NCI-H1105 (cell line): ENCODE data around the gene STOML2.

Source experiments
- DNase-seq: peaks from one replicate; lab custom pipeline; 2025; lab: John Stamatoyannopoulos, UW

The STOML2 gene

DNA sequence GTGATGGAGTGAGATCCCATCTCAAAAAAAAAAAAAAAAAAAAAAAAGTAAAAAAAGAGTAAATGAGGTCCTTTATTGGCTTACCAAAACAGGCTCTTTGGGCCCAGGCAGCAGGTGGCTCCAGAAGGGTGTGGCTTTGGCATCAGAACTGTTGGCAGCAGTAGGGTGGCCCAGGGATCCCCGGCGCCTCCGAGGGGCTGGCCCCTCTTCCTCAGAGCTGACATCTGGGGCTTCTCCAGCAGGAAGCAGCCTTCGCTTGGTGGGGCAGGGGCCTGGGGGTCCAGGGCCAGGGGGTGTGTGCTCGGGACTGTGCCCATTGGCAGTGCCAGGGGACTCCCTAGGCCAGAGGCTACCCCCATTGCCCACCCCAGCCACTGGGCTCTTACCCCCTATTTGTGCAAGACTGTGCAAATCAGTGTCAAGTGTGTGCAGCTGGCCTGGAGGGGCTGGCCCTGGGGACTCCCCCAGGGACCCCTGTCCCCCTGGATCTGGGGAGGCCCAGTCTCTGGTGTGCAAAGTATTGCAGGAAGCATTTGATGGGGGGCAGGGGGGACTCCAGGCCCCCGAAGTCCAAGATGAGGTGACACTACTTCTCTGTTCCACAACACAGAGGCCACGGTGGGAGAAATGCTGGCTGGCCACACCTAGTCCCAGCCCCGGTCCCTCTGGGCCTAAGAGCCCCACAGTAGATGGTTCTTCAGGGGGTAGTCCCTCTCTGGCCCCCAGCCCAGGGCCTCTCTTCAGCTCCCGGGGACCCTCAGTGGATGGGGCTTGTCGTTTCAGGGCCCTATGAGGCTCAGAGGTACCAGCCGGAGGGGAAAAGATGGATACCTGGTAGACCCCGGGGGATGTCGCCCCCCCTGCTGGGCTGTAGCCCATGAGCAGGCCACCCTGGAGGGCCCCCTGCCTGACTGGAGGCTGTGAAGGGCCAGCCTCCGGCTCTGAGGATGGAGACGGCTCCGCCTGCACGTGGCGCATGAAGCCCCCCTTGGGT lies 4.7 kb upstream of the STOML2 start:
- no peak for DNase-seq

DNA sequence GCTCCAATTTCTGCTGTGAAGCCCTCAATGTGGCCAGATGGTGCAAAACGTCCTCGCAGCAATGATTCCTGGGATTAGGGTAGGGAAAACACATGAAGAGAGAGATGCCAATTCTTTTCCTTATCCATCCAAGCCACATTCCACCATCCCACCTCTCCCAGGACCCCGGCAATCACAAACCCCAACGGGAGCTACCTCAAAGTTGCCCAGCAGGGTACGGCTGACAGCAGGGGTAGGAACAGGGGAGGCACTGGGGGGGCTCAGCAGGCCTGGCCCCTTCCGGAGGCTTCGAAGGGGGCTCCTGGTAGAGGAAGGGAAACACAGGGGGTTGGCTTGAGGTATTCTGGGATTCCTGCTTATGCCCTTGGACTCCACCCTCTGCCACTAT lies 3.4 kb upstream of the STOML2 start:
- DNase-seq = no peak

GRCh38 chr9:35105571-35106342 lies 2.8 kb upstream of the STOML2 start:
- DNase-seq = no peak

DNA sequence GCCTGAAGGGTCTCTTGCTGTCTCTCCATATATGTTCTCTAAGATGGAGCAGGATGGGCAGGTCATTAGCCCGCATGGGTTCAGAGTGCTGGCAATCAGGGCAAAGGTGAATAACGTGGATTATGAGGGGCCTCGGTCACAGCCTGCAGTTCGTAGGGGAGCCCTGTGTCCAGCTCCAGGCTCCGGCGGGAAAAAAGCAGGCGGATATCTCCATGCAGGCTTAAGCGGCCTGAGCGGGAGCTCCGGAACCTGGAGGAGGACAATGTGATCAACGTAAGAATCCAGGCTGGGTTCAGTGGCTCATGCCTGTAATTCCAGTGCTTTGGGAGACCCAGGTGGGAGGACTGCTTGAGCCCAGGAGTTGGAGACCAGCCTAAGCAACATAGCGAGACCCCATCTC lies 2.2 kb upstream of the STOML2 start:
- DNase-seq = no peak

DNA sequence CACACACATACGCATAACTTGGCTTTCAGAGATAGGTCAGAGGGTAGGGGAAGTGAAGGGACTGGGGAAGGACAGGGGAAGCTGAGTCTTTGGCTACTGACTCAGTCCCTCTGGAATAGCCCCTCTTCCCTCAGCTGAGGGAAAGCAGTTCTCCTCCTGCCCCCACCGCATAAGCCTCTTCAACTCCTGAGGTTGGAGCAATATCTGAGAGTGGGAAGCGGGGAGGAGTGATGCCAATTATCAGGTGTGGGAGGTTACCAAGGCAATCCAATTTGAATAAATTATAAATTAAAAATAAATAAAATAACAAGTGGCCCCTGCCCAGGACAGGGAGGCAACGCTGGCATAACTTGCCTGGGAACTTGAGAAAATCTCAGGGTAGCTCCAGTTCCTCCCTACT lies 1.7 kb upstream of the STOML2 start:
- DNase-seq = no peak

DNA sequence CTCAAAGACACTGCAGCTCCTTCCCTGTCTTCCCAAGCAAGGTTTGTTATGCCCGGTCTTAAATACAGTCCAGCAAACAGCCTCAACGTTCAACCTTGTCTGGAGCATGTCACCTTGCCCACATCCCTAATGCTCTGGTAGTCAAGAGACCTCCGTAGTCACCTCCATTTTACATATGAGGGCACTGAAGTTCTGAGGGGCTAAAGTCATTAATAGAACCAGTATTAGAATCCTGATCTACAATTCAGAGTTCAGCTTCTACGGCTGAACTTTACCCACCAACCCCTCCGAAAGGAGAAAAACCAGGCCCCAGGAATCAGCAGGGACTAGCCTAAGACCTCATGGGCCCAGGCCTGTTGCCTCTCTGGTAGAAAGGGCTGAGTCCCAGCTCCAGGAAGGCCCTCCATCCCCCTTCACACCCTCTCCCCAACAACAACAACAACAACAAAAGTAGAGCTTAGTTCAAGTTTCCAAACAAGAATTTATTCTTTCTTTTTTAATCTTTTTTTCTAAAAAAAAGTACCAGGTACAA lies 795 bp upstream of the STOML2 start:
- DNase-seq = no peak

- DNase-seq = no peak
Measured at GRCh38 chr9:35102465-35102768, 514 bp downstream of the STOML2 start.

DNA sequence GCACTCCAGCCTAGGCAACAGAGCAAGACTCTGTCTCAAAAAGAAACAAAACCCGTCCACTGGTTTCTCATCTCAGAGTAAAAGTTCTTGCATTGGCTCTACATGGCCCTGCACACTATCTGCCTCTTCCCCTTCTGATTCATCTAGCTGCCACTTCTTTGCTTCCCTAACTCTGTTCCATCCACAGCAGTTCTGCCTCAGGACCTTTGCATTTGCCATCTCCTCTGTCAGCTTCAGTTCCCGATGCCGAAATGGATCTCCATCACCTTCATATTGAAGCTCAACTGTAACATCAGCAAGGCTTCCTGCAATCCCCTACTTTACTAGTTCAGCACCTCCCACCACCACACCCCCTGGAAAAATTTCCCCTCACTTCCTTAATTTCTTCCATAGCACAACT lies 5.4 kb downstream of the STOML2 start:
- no peak for DNase-seq

GRCh38 chr9:35096035-35096849 lies 6.7 kb downstream of the STOML2 start, which contains the start of gene PIGO:
TSS of gene PIGO (minus strand) at chr9:35096591. CDS start at chr9:35095565, 1,026 bp downstream.
- DNase-seq = peak; percentile 85

DNA sequence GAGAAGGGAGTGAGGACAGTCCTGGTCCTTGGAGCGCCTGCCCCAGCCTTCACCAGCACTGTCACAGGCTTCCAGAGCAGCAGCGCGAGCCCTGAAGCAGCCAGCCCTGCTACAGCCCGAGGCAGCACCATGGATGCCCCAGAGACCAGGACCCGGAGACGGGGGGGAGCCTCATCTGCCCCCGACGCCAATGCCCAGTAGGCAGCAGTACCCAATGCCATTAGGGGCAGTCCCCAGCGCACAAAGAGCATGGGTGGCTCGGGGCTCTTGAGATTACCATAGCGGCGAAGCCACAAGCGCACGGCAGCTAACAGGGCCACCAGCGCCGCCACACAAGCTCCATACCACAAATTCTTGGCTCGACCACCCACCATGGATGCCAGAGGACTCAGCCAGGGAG lies 11.4 kb downstream of the STOML2 start:
- no peak for DNase-seq

DNA sequence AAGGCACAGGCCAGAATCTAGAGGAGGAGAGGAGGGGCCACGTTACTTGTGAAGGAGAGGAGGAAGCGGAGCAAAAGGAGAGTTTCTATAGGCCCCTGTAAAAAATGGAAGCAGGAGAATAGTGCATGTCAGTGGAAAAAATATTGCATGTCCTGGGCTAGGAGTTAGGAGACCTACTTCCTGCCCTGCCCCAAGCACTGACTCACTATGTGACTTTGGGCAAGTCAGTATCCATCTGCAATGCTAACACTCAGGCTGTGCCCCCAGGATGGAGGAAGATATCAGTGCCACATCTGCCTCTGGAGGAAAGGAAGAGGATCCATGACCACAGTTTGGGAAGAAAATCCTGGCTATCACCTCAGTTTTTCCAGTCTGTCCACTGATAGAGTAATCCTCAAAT lies 13.5 kb downstream of the STOML2 start:
- DNase-seq = no peak

DNA sequence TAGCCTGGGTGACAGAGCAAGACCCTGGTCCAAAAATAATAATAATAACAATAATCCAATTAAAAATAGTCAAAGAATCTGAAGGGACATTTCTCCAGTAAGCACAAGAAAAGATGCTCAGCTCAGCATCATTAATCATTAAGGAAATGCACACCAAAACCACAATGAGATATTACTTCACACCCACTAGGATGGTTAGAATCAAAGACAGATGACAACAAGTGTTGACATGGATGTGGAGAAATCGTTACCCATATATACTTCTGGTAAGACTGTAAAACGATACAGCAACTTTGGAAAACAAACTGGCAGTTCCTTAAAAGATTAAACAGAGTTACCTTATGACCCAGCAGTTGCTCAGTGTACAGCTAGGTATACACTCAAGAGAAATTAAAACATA lies 17.9 kb downstream of the STOML2 start:
- DNase-seq = no peak

GRCh38 chr9:35079426-35080341 lies 23.2 kb downstream of the STOML2 start, which contains the start of gene FANCG:
TSS of gene FANCG (minus strand) at chr9:35079942. CDS start at chr9:35079524, 418 bp downstream.
- peak; percentile 88 for DNase-seq

- DNase-seq = peak; percentile 10
Measured at GRCh38 chr9:35079041-35079425, 23.9 kb downstream of the STOML2 start.

DNA sequence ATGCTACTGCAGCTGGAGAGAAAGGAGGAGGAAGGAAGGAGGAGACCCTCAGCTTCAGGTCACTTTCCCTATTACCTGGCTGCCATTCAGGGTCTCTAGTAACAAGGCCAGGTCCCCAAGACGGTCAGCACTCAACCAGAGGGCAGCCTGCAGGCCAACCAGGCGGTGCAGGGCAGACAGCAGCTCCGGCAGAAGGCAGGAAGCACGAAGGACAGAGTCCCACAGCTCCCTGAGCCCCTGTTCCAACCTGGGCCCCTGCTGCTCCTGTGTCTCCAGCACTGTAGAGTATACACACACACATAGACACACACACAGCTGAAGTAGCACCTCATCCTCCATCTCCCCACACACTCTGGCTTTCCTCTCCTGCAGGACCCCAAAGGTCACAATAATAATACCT lies 24.9 kb downstream of the STOML2 start:
- no peak for DNase-seq

DNA sequence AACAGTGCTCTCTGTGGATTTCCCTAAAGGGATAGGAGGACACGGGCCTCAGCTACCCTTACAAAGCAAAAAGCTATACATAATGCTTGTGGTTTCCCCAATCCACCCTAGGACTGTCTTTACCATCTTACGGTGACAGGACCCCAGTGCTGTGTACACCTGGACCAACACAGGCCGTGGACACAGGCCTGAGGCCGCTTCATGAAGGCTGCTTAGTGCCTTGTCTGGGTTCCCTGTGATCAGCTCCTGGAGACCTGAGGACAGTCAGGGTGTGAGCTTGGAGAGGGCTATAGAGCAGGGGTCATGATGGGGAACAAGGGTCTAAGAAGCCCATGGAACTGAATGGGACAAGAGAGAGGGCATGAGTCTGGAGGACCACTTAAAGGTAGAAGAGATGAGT lies 26.1 kb downstream of the STOML2 start:
- no peak for DNase-seq

- no peak for DNase-seq
Measured at GRCh38 chr9:35075358-35075757, 27.6 kb downstream of the STOML2 start.

GRCh38 chr9:35074791-35075190 lies 28.1 kb downstream of the STOML2 start:
- DNase-seq = no peak

DNA sequence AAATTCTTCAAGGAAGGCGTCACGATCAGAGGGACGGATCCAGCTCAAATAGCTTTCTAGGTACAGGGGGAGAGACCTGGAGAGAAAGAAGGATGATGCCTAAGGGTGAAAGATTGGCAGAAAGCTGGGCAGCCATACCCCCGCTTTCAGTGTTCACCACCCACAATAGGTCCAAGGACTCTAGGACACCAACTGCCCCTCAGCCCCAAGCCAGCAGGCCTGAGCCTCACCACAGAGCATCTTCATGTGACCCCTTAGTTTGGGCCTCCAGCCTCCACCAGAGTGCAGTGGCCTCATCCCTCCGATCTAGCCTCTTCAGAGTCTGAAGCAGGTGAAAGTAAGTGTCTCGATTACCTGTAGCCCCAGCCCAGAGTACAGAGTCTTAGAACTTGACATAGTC lies 28.8 kb downstream of the STOML2 start:
- DNase-seq = no peak

GRCh38 chr9:35073279-35073612 lies 29.7 kb downstream of the STOML2 start:
- DNase-seq = no peak
